ENCODE results near the gene AFF2. TPM values are rescaled to one million over a fixed set of nuclear protein-coding genes. Genes with fewer than 3 reads are reported as not detected.

Gene AFF2
- polyA plus RNA-seq, 1 of the 3 experiments (the other 2 are of a cell fraction) = not detected

DNA sequence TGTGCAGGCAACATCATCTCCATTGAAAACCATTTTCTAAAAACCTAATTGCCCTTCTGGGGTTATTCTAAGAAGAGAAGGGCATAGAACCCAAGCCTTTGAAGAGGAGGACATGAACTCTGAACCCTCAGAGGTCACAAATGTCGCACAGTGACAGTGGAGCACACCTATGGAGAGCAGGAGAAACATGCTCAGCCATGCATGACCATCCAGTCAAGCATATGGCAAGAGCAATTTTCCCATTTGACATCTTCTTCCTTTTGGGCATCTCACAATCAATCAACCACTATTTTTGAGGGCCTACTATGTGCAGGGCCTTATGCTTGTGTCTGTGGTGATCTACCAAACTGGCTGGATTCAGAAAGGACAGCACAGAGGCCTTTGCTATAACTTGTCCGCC is 30.1 kb upstream of the AFF2 start:
- WGBS (ENCODE audit: low lambda C conversion rate) = 0% methylated on average over 2 of the region's 2 CpGs
- no peaks in the 10 kb centered on the region for H3K27me3 ChIP-seq (ENCODE audit: insufficient read depth)
- H3K27ac ChIP-seq (ENCODE audit: low read depth in 2 of 2, low read length in 1 of 2) = no peak overlapping the region
- no peaks in the 10 kb centered on the region for H3K79me2 ChIP-seq (ENCODE audit: insufficient read depth)
- H3K4me1 ChIP-seq (ENCODE audit: control insufficient read depth in 1 of 2, insufficient read depth in 2 of 2, low read depth in 1 of 2, low read length in 1 of 2) = no peaks in the 10 kb centered on the region
- CTCF ChIA-PET = no interaction called here
- no peak for DNase-seq
- no peaks in the 10 kb centered on the region for H4K20me1 ChIP-seq (ENCODE audit: insufficient read depth)
- no peak overlapping the region for H3K4me2 ChIP-seq
- no peak overlapping the region for H2AFZ ChIP-seq (ENCODE audit: low read depth)
- TF ChIP-seq CHD2 (IDR thresholded peaks at IDR 0.05; ENCODE audit: low read length, partially characterized antibody) = no peak
- TF ChIP-seq EP300 (IDR thresholded peaks at IDR 0.05; ENCODE audit: borderline replicate concordance in 1 of 2, low read depth in 1 of 2, low read length in 1 of 2) = no peak
- TF ChIP-seq MXI1 (IDR thresholded peaks at IDR 0.05; ENCODE audit: low read depth, low read length) = no peak
- no peak for TF ChIP-seq RXRA (IDR thresholded peaks at IDR 0.05; ENCODE audit: borderline replicate concordance, low read depth)
- TF ChIP-seq SIN3A (IDR thresholded peaks at IDR 0.05; ENCODE audit: borderline replicate concordance, low read depth, low read length) = no peak
- TF ChIP-seq JUND (IDR thresholded peaks at IDR 0.05) = no peak
- TF ChIP-seq, protein P1, sequence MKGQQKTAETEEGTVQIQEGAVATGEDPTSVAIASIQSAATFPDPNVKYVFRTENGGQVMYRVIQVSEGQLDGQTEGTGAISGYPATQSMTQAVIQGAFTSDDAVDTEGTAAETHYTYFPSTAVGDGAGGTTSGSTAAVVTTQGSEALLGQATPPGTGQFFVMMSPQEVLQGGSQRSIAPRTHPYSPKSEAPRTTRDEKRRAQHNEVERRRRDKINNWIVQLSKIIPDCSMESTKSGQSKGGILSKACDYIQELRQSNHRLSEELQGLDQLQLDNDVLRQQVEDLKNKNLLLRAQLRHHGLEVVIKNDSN (IDR thresholded peaks at IDR 0.05; ENCODE audit: borderline replicate concordance, low read depth) = no peak
- no peak for TF ChIP-seq YY1 (IDR thresholded peaks at IDR 0.05; ENCODE audit: low read depth)
- POLR2A ChIA-PET = no interaction called here
- H3K36me3 ChIP-seq (replicated peaks in 1 of 2; ENCODE audit: control insufficient read depth in 1 of 2, insufficient read depth in 2 of 2, low read length in 1 of 2) = no peaks in the 10 kb centered on the region
- H3K9me2 ChIP-seq = no peaks in the 10 kb centered on the region
- no peaks in the 10 kb centered on the region for H3F3A ChIP-seq (replicated peaks; ENCODE audit: insufficient read depth)
- H3K4me3 ChIP-seq (ENCODE audit: low read depth in 2 of 2, low read length in 1 of 2) = no peak overlapping the region
- no peaks in the 10 kb centered on the region for H3K9me3 ChIP-seq
- no peak overlapping the region for H3K9ac ChIP-seq

DNA sequence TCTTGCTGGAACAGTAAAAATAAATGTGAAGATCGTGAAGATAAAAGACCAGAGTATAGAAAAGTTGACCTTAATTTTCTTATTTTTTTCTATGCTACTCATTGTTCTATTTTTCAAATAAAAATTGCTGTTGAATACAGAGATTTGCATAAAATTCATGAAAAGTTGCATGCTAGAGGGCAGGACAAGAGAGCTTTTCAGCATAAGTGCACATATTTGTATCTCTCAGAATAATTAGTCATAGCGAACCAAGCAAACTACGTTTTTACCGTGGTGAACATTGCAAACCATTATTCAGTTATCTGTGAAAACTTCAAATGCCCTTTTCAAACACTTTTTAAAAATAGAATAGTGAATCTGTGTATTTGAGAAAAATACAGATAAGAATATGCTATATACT is 26.4 kb upstream of the AFF2 start:
- Histone ChIP-seq H4K20me1 (ENCODE audit: insufficient read depth) (no peaks in the 10 kb centered on the region), H2AFZ (ENCODE audit: low read depth) (no peak overlapping the region), H3K79me2 (ENCODE audit: insufficient read depth) (no peaks in the 10 kb centered on the region), H3K36me3 (replicated peaks in 1 of 2; ENCODE audit: control insufficient read depth in 1 of 2, insufficient read depth in 2 of 2, low read length in 1 of 2) (no peaks in the 10 kb centered on the region), H3K27me3 (ENCODE audit: insufficient read depth) (no peaks in the 10 kb centered on the region), H3K9me3 (no peaks in the 10 kb centered on the region), H3F3A (replicated peaks; ENCODE audit: insufficient read depth) (no peaks in the 10 kb centered on the region), H3K9ac (no peak overlapping the region), H3K4me3 (ENCODE audit: low read depth in 2 of 2, low read length in 1 of 2) (no peak overlapping the region), H3K9me2 (no peaks in the 10 kb centered on the region), H3K4me1 (ENCODE audit: control insufficient read depth in 1 of 2, insufficient read depth in 2 of 2, low read depth in 1 of 2, low read length in 1 of 2) (no peaks in the 10 kb centered on the region), H3K27ac (ENCODE audit: low read depth in 2 of 2, low read length in 1 of 2) (no peak overlapping the region), H3K4me2 (no peak overlapping the region)
- TF ChIP-seq FOXM1 (IDR thresholded peaks at IDR 0.05; ENCODE audit: low read depth) (no peak), ELF1 (IDR thresholded peaks at IDR 0.05) (no peak), SIN3A (IDR thresholded peaks at IDR 0.05; ENCODE audit: borderline replicate concordance, low read depth, low read length) (no peak), EP300 (IDR thresholded peaks at IDR 0.05; ENCODE audit: borderline replicate concordance in 1 of 2, low read depth in 1 of 2, low read length in 1 of 2) (no peak), JUND (IDR thresholded peaks at IDR 0.05) (no peak), MEF2A (IDR thresholded peaks at IDR 0.05; ENCODE audit: borderline replicate concordance, low read depth) (no peak), TAF1 (IDR thresholded peaks at IDR 0.05; ENCODE audit: borderline replicate concordance, low read depth, low read length) (no peak), GATA2 (CRISPR knock-in tag; IDR thresholded peaks at IDR 0.05) (no peak), SMC3 (IDR thresholded peaks at IDR 0.05; ENCODE audit: low read depth, low read length) (no peak), RAD21 (IDR thresholded peaks at IDR 0.05; ENCODE audit: low read length) (no peak), RFX5 (IDR thresholded peaks at IDR 0.05; ENCODE audit: low read length) (no peak), EZH2phosphoT487 (IDR thresholded peaks at IDR 0.05; ENCODE audit: borderline replicate concordance, low read depth) (no peak), RCOR1 (IDR thresholded peaks at IDR 0.05; ENCODE audit: low read length) (no peak), NRF1 (IDR thresholded peaks at IDR 0.05; ENCODE audit: low read depth, low read length) (no peak)
- TF ChIP-seq, protein P2, sequence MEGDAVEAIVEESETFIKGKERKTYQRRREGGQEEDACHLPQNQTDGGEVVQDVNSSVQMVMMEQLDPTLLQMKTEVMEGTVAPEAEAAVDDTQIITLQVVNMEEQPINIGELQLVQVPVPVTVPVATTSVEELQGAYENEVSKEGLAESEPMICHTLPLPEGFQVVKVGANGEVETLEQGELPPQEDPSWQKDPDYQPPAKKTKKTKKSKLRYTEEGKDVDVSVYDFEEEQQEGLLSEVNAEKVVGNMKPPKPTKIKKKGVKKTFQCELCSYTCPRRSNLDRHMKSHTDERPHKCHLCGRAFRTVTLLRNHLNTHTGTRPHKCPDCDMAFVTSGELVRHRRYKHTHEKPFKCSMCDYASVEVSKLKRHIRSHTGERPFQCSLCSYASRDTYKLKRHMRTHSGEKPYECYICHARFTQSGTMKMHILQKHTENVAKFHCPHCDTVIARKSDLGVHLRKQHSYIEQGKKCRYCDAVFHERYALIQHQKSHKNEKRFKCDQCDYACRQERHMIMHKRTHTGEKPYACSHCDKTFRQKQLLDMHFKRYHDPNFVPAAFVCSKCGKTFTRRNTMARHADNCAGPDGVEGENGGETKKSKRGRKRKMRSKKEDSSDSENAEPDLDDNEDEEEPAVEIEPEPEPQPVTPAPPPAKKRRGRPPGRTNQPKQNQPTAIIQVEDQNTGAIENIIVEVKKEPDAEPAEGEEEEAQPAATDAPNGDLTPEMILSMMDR (IDR thresholded peaks at IDR 0.05) = no peak
- TF ChIP-seq, protein P3, sequence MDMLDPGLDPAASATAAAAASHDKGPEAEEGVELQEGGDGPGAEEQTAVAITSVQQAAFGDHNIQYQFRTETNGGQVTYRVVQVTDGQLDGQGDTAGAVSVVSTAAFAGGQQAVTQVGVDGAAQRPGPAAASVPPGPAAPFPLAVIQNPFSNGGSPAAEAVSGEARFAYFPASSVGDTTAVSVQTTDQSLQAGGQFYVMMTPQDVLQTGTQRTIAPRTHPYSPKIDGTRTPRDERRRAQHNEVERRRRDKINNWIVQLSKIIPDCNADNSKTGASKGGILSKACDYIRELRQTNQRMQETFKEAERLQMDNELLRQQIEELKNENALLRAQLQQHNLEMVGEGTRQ (IDR thresholded peaks at IDR 0.05; ENCODE audit: borderline replicate concordance, low read depth, low read length) = no peak
- WGBS (ENCODE audit: low lambda C conversion rate) = 10% methylated on average over 4 of the region's 4 CpGs
- ChIA-PET CTCF (no interaction called here), POLR2A (no interaction called here)
- no peak for DNase-seq

Measured in SK-N-SH (cell line).